Prostate gland (tissue), 2 donors: ENCODE measurements around the gene TMEM11.

Experiments used
- CTCF ChIP-seq, 4 experiments: fragments of 200-600 bp in 2 of 4; fragments of 450-650 bp in 2 of 4; sonication (generic) in 2 of 4; IDR thresholded peaks; 1 replicate in 3 of 4; 2 replicates in 1 of 4; pipeline ENCODE4 v1.5.1; 2016 to 2019; ENCODE audit warnings: antibody characterized with exemption in 4 of 4, mild to moderate bottlenecking in 2 of 4, moderate library complexity in 2 of 4
- POLR2AphosphoS5 ChIP-seq: sonication (generic); formaldehyde crosslinking; IDR thresholded peaks from one replicate; pipeline ENCODE4 v1.6.1; 2017; ENCODE audit warnings: antibody characterized with exemption

GRCh38 chr17:21215935-21216334 lies 2.0 kb upstream of the TMEM11 start:
- TF ChIP-seq POLR2AphosphoS5 = no peak
- no peak for TF ChIP-seq CTCF (IDR thresholded peaks at IDR 0.05)
